NCI-H510A (cell line): Measurements from ENCODE around the gene TRIM17.

Experiments used
- DNase-seq: peaks from one replicate; lab custom pipeline; 2025; lab: John Stamatoyannopoulos, UW

Gene TRIM17

GRCh38 chr1:228417061-228417460 is 400 bp upstream of the TRIM17 start:
- no peak for DNase-seq

GRCh38 chr1:228415853-228416216 is 826 bp downstream of the TRIM17 start:
- DNase-seq = no peak

GRCh38 chr1:228415221-228415620 is 1.4 kb downstream of the TRIM17 start:
- DNase-seq = no peak

- no peak for DNase-seq
These were observed 2.0 kb downstream of the TRIM17 start for GRCh38 chr1:228414511-228415211.

GRCh38 chr1:228413241-228414010 is 3.2 kb downstream of the TRIM17 start:
- DNase-seq = no peak

GRCh38 chr1:228411548-228412430 is 4.9 kb downstream of the TRIM17 start:
- DNase-seq = no peak

GRCh38 chr1:228411121-228411520 is 5.5 kb downstream of the TRIM17 start:
- no peak for DNase-seq

GRCh38 chr1:228410671-228411070 is 6.0 kb downstream of the TRIM17 start:
- no peak for DNase-seq

GRCh38 chr1:228410015-228410414 is 6.6 kb downstream of the TRIM17 start:
- no peak for DNase-seq

- no peak for DNase-seq
These were observed 7.5 kb downstream of the TRIM17 start for GRCh38 chr1:228408869-228409805.

GRCh38 chr1:228408041-228408868 is 8.4 kb downstream of the TRIM17 start:
- no peak for DNase-seq

- DNase-seq = no peak
These were observed 9.3 kb downstream of the TRIM17 start for GRCh38 chr1:228407106-228408040.

- DNase-seq = no peak
These were observed 10.8 kb downstream of the TRIM17 start for GRCh38 chr1:228405979-228406228.

GRCh38 chr1:228405200-228405978 is 11.3 kb downstream of the TRIM17 start:
- DNase-seq = no peak

GRCh38 chr1:228404107-228404720 is 12.4 kb downstream of the TRIM17 start:
- no peak for DNase-seq

- DNase-seq = no peak
These were observed 13.4 kb downstream of the TRIM17 start for GRCh38 chr1:228403231-228403631.

GRCh38 chr1:228402641-228403025 is 14.0 kb downstream of the TRIM17 start:
- no peak for DNase-seq
